ENCODE measurements around the gene DHRSX.
"Not testable (repeated sequence)": the region's sequence is repeated elsewhere in the genome, so short reads cannot be mapped to it uniquely, and the experiment has no call there.

DHRSX gene

DNA sequence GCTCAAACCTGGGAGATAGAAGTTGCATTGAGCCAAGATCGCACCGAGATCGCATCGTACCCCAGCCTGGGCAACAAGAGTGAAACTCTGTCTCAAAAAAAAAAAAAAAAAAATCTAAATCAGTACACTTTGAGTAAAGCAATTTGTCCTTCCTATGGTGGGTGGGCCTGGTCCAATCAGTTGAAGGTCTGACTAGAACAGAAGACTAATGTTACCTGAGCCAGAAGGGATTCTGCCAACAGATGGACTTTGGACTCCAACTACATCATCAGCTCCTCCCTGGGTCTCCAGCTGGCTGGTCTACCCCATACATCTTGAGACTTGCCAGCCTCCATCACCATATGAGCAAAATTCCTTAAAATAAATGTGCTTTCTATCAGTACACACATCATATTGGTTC is 155.2 kb downstream of the DHRSX start:
- no peak for DNase-seq

DNA sequence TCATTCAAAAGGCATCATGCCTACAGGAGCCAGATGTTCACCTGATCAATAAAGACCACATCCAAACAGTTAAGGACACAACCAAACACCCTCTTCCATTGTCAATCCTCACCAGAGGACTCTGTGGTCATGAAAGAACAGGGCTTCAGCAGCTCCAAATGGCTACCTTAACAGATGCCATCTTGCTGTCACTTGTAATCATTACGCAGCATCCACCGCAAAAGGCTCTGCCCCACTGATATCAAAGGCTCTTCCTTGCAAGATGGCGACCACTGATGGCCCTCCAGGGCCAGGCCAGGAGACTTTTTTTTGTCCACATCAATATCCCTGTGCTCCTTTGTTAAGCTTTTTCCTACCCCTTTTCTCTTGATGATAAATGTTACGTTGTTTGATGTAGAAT is 157.4 kb downstream of the DHRSX start:
- no peak for DNase-seq

DNA sequence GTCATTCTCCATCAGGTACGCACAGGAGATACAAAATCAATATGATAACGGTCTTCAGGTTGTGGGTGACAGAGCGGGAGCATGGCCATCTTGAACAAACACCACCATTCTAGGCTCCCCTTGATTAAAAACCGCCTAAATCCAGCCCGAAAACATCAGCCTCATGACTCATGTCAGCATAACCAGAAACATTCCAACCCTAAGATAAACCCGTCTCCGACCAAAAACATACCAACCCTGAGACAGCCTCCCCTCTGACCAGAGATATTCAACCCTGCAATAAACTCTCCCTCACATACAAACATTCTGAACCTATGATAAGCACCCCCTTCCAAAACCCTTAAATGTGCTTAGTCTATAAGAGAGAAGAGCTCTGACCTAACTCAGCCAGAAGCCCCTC is 157.9 kb downstream of the DHRSX start:
- DNase-seq: no peak

DNA sequence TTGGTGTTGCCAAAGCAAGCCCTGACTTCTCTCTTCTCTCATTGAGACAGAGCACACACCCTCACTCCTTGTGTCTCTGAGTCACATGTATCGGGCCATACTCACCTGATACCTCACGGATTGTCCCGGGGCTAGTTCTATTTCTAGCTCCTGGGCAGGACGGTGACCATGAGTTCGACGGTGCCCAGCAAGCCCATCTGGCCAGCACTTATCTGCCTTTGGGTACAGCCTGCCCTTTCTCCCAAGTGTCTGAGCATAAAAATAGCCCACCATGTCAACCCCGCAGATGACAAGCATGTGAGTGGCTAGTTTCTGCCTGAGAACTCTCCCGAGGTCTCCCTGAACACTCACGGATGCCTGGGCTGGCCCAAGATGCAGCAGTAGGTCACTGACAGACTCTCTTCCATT is 158.5 kb downstream of the DHRSX start:
- DNase-seq: no peak

DNA sequence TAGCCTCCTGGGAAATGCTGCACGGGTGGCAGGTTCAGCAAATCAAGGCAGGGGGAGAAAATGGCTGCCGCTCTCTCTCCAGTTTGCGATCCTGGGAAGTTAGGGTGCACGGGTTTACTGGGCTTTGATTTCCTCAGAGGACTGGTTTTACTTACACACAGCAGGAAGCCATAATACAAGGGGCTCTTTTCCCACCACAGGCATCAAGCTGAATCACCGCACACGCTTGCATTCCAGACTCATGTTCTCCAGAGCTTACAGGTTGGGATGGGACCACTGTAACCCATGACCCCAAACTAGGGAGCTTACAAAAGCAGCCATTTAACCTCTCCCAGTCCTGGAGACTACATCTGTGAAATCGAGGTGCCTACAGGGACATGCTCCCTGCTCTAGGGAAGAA is 159.8 kb downstream of the DHRSX start:
- DNase-seq: no peak

DNA sequence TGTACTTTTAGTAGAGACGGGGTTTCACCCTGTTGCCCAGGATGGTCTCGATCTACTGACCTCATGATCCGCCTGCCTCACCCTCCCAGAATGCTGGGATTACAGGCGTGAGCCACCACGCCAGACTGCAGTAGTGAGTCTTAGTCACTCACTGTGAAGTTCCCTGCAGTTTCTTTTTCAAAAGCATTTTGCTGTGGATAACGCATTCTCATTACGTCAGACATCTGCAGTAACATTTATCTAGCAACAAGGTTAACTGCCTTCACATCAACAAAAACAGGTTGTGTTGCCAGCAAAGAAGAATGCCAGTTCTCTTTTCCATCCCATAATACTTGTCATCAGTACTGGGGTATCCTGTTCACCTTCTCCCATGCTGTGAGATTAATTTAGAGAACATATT is 164.6 kb downstream of the DHRSX start:
- no peak for DNase-seq

DNA sequence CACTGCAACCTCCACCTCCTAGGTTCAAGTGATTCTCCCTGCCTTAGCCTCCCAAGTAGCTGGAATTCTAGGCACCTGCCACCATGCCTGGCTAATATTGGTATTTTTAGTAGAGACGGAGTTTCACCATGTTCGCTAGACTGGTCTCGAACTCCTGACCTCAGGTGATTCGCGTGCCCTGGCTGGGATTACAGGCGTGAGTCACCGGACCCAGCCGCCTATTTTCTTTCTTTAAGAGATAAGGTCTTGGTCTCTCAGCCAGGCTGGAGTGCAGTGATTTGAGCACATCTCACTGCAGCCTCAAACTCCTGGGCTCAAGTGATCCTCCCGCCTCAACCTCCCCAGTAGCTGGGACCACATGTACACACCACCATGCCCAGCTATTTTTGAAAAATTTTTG is 166.5 kb downstream of the DHRSX start:
- DNase-seq: no peak

DNA sequence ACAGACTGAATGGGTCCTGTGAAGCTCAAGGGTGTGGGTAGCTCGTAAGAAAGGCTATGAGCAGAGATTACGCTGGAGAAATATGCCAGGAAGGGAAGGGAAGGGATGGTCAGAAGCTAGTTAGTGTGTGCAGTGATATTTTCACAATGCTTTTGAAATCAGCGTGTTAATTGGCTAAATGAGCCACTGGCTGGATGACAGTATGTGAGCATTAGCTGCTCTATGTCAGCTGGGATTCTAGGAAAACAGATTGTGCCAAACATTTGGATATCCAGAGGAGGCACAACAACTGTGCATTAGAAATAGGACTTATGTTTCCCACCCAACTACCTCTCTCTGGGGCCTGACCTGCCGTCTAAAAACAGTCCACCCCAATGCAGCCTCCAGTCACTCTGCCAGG is 168.5 kb downstream of the DHRSX start:
- DNase-seq: no peak

DNA sequence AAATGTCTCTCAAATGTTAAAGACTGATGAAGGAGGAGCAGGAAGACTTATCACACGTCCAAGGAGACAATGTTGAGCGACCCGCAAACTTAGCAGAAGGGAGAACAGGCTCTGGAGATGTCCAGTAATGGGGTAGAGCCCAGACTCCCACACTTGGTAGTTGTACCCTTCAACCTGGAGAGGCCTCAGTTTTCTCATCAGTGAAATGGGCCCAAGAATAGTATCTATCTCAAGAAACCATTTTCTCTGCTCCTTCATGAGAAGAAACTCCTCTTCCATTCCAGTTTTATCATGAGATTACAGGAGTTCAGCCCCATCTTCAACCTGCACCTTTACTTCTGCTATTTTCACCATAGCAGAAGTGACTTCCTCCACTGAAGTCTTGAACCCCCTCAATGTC is 169.9 kb downstream of the DHRSX start:
- DNase-seq: no peak

DNA sequence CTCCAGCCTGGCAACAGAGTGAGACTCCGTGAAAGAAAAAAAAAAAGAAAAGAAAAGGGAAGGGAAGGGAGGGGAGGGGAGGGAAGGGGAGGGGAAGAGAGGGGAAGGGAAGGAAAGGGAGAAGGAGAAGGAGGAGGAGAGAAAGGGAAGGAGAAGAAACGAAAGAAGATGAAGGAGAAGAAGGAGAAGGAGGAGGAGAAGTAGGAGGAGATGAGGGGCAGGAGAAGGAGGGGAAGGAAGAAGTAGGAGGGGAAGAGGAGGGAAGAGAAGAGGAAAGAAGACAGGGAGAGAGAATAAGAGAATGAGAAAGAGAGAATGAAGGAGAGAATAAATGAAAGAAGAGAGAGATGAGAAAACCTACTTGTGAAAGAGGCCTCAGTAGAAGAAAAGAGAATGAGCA is 170.3 kb downstream of the DHRSX start:
- DNase-seq: no peak

DNA sequence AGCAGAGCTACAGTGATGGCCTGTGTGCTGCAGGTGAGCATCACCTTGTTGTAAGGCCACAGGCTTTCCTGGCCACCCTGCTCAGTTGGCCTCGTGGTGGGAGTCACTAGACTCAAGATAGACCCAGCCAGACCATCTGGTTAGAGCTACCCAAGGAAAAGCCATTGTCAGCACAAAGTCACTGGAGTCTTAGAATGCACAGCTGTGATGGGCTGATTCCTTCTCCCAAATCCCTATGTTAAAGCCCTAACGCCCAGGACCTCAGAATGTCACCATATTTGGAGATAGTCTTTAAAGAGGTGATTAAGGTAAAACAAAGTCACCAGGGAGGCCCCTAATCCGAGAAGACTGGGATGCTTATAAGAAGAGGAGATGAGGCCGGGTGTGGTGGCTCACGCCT is 173.4 kb downstream of the DHRSX start:
- no peak for DNase-seq

DNA sequence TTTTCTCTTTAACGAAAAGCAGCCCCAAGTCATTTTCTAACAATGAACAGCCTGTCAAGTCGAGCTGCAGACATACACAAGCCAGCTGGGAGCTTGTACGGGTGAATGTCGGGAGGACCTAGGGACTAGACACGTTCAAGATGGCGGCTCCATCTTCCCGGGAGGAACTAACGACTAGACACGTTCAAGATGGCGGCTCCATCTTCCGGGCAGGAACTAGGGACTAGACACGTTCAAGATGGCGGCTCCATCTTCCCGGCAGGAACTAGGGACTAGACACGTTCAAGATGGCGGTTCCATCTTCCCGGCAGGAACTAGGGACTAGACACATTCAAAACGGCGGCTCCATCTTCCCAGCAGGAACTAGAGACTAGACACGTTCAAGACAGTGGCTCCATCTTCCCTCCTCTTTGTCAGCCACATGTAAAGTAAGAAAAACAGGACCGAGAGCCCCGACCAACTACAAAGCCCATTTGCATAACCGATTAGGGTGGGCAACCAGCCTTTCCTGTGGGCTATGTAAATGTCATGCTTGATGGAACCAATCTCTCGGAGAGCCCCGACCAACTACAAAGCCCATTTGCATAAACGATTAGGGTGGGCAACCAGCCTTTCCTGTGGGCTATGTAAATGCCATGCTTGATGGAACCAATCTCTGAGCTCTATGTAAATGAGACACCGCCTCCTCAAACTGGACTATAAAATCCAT is 175.5 kb downstream of the DHRSX start:
- peak; percentile 56 for DNase-seq

DNA sequence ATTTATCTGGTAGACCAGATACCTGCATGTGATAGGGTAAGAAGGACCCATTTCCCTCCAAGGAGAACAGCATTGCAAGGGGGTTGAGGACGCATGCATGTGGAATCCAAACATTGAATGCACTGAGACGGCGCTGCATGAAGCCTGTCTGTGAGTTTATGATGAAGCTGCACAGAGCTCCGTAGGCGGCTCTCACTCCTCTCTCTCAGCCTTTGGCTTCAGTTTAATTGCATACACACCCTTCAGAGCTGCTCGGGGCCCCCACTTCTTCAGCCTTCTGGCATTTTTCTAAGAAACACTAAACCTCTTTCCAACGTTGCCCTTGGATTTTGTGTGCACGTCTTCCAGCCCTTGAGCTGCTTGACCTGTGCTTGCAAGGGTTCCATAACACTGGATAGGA is 176.6 kb downstream of the DHRSX start:
- DNase-seq: no peak

DNA sequence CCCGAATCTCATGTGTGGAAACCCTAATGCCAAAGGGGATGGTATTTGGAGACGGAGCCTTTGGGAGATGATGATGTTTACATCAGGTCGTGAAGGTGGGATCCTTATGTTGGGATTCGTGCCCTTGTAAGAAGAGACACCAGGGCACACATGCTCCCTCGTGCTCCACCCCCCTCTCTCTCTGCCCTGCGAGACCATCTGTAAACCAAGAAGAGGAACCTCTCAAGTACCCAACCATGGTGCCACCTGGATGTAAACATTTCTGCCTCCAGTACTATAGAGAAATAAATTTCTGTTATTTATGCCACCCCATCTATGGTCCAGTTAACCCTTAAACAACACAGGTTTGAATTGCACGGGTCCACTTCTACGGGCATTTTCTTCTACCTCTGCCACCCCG is 179.4 kb downstream of the DHRSX start:
- no peak for DNase-seq

DNA sequence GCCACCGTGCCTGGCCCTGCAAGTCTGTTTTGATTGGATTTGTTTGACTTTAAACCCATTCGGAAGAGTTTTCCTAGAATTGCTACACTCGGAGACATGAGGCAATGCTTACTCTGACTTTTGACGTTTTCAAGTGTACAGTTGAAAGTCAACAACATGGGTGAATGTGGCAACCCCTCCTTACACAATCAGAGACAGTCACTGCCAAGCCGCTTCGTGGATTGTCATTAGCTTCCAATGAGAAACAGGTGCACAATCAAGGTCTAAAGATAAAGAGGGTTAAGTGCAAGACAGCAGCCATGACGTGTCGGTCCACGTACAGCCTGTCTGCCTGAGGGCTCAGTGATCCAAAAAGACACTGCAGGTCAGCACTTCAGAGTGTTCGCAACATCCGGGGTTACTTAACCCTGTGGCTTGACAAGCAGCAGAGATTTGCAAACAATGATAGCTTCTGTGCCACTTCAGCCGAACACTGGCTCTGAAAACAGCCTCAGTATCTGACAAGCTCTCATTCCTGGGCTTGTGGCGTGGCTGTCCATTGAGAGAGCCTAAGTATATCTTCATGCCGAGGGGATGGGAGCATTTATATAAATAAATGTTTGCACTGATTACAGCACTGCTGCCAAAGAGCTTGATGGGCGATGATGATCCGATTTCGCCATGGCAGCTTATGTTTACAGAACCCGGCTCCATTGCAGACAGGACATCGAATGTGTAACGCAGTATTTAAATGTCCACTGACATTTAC is 180.0 kb downstream of the DHRSX start:
- no peak for DNase-seq

DNA sequence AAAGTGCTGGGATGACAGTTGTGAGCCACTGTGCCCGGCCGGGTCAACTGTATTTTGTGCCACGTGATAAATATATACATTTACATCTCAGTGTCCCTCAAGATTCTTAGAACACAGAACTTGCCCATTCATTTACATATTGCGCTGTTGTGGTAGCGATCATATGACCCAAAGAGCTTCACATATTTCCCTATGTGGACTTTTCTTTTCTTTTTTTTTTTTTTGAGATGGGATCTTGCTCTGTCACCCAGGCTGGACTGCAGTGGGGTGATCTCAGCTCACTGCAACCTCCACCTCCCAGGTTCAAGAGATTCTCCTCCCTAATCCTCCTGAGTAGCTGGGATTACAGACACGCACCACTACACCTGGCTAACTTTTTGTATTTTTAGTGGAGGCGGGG is 180.7 kb downstream of the DHRSX start:
- no peak for DNase-seq

DNA sequence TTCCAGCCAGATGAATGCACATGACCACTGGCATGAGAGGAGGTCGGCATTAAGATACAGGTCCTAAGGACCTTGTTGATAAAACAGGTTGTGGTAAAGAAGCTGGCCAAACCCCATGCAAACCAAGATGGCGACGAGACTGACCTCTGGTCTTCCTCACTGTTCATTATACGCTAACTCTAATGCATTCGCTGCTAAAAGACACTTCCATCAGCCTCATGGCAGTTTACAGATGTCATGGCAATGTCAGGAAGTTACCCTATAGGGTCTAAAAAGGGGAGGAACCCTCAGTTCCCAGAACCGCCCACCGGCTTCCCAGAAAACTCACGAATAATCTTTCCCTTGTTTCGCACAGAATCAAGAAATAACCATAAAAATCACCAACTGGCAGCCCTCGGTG is 182.4 kb downstream of the DHRSX start:
- DNase-seq: no peak

DNA sequence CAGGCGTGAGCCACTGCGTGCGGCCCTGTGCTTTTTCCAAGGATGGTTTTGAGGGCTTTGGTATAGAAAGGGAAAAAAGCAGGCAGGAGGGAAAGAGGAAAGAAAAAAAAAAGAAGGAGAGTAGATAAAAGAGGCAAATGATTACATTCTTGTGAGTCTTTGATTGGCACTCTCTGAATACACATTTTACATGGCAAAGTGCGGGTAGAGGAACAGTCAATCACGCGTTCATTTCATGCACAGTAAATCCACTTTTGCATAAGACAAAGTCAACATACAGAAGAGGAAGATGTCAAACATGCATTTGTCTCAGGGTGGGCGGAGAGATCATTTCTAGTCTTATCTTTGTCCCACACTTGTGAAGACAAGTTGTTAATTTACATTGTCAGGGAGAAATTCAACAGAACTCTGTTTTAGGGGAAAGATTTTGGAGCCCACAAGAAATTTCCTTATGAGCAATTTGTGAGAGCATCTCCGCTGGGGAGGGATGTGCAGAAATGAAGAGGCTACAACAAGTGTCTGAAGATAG is 183.2 kb downstream of the DHRSX start:
- no peak for DNase-seq

DNA sequence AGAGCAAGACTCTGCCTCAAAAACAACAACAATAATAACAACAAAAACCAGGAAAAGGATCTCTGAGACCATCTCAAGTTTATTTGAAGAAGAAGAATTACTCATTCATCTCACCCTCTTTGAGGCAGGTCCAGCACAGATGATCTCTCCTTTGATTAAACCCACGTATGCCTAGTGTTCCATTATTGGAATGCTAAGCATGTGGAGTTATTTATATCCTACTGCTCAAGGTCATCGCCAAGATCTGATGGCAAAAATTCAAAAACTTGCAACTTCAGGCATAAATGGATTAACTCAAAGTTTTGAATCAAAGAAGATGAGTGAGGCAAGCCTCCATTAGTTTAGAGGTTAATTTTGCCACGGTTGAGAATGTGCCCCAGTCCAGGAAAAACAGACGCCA is 184.2 kb downstream of the DHRSX start:
- DNase-seq: no peak

DNA sequence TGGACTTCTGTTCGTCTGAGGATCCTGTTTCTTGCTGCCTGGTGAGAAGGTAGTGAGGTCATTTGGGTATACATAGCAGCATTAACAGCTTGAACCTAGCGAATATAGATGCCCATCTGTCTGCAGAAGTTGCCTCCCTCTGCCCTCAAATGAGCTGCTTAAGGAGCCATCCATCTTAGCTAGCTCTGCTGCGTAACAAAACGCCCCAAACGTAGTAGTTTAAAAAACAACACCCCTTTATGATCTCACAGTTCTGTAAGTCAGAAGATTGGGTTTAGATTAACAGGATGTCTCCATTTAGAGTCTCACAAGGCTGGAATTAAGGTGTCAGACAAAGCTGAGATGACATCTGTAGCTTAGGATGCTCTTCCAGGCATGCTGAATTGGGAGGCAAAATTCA is 185.3 kb downstream of the DHRSX start:
- DNase-seq: no peak

DNA sequence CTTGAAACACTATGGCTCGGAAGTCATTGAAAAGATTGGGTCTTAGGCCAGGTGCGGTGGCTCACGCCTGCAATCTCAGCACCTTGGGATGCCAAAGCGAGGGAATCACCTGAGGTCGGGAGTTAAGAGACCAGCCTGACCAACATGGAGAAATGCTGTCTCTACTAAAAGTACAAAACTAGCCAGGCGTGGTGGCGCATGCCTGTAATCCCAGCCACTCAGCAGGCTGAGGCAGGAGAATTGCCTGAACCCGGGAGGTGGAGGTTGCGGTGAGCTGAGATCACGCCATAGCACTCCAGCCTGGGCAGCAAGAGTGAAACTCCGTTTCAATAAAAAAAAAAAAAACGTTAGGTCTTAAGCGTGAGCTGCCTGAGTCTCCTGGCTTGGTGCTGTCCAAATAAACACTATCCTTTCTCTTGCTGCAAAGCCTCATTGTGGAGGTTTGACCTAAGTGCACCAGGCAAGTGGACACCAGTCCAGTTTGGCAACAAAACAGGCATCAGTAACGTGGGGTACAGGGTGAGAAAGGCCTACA is 185.9 kb downstream of the DHRSX start:
- DNase-seq: no peak

DNA sequence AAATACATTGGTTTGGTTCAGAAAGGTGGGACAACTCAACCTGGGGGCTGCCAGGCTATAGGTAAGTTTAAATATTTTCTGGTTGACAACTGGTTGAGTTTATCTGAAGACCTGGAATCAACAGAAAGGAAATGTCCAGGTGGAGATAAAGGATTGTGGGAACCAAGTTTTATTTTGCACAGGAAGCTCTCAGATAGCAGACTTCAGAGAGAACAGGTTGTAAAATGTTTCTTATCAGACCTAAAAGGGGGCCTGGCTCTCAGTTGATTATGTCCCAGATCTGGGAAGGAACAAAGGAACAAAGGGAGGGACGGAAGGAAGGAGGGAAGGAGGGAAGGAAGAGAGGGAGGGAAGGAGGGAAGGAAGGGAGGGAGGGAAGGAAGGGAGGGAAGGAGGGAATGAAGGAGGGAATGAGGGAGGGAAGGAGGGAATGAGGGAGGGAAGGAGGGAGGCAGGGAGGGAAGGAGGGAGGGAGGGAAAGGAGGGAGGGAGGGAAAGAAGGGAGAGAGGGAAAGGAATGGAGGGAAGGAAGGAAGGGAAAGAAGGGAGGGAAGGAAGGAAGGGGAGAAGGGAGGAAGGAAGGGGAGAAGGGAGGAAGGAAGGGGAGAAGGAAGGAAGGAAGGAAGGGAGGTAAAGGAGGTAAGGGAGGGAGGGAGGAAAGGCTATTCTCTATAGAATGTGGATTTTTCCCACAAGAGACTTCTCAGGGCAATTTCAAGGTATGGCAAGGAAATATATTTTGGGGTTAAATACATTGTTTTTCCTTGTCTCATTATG is 186.7 kb downstream of the DHRSX start:
- no peak for DNase-seq

DNA sequence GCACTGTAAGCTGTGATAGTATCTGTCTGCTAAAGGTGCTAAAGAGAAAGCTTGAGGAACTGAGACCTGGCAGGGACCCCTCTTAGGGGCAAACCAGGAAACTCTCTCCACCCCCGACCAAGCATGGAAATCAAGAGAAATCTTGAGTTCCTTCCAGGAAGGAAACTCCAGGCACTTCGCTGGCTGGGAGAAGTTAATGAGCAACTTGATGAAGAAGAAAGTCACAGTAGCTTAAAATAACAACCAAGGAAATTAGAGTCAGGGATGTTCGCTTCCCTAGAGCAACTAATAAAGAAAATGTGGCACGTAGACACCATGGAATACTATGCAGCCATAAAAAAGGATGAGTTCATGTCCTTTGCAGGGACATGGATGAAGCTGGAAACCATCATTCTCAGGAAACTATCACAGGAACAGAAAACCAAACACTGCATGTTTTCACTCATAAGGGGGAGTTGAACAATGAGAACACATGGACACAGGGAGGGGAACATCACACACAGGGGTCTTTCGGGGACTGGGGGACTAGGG is 188.7 kb downstream of the DHRSX start:
- not testable (repeated sequence) for DNase-seq
